Measurements from ENCODE around the gene RTL1. TPM values are rescaled to one million over a fixed set of nuclear protein-coding genes. Genes with fewer than 3 reads are reported as not detected.

Gene RTL1
- total and polyA plus RNA-seq, 2 of the 8 experiments (the other 6 are each of a cell fraction or from before 2014, with no cell fraction given): not detected

- Histone ChIP-seq H2BK120ac (replicated peaks; ENCODE audit: low read depth, low read length) (no peak overlapping the region), H3K56ac (replicated peaks; ENCODE audit: insufficient read length, low read depth, low read length) (no peak overlapping the region), H3K23me2 (ENCODE audit: low read depth, low read length) (no peaks in the 10 kb centered on the region), H3K4me2 (ENCODE audit: insufficient read depth in 1 of 2, low read depth in 2 of 2, low read length in 2 of 2) (no peak overlapping the region), H4K91ac (replicated peaks; ENCODE audit: insufficient read length, low read length) (no peak overlapping the region), H3K27me3 (replicated peaks in 1 of 4; ENCODE audit: control insufficient read depth in 3 of 4, extremely low read depth in 1 of 4, insufficient read depth in 3 of 4, low read length in 3 of 4) (no peaks in the 10 kb centered on the region), H2BK15ac (ENCODE audit: low read length) (no peak overlapping the region), H4K5ac (ENCODE audit: insufficient read length, low read depth, low read length) (no peak overlapping the region), H3K14ac (ENCODE audit: insufficient read length) (no peak overlapping the region), H3K23ac (ENCODE audit: insufficient read length) (no peak overlapping the region), H2BK20ac (ENCODE audit: low read length) (no peak overlapping the region), H2AFZ (ENCODE audit: low read length) (no peak overlapping the region), H3K27ac (ENCODE audit: low read depth, low read length) (no peak overlapping the region), H3K9me3 (ENCODE audit: insufficient read depth in 2 of 2, low read depth in 1 of 2, low read length in 1 of 2) (0 out of 4 replicates have a peak, but pooled peaks cover 0 to 4% of the 10 kb centered on the region in 2 experiments), H2BK5ac (ENCODE audit: low read depth, low read length) (no peak overlapping the region), H2BK12ac (ENCODE audit: low read depth, low read length) (no peak overlapping the region), H3K79me1 (ENCODE audit: low read depth, low read length) (no peaks in the 10 kb centered on the region), H3K4me3 (ENCODE audit: extremely low read depth in 1 of 4, insufficient read depth in 2 of 4, low read depth in 3 of 4, low read length in 4 of 4) (no peak overlapping the region), H3K4me1 (replicated peaks in 1 of 4; ENCODE audit: control insufficient read depth in 3 of 4, insufficient read depth in 4 of 4, low read length in 3 of 4) (peaks cover 0 to 5% (median 0%) of the 10 kb centered on the region in 4 experiments; a peak in 1 of 7 replicates), H4K20me1 (replicated peaks in 1 of 2; ENCODE audit: control insufficient read depth in 1 of 2, insufficient read depth in 2 of 2, low read length in 2 of 2) (no peaks in the 10 kb centered on the region), H3K18ac (ENCODE audit: extremely low read depth, low read length) (no peak overlapping the region), H4K8ac (ENCODE audit: extremely low read depth, insufficient read depth, low read length) (no peak overlapping the region), H3K36me3 (ENCODE audit: control insufficient read depth in 2 of 4, insufficient read depth in 4 of 4, low read length in 3 of 4) (no peaks in the 10 kb centered on the region), H3K4ac (replicated peaks; ENCODE audit: insufficient read length, low read depth, low read length) (no peak overlapping the region), H3K79me2 (ENCODE audit: control insufficient read depth in 1 of 2, insufficient read depth in 2 of 2, low read length in 2 of 2) (no peaks in the 10 kb centered on the region), H2AK5ac (ENCODE audit: low read depth, low read length) (no peak overlapping the region), H3K9ac (replicated peaks in 1 of 4; ENCODE audit: extremely low read depth in 1 of 4, low read depth in 3 of 4, low read length in 3 of 4) (no peak overlapping the region)
- CTCF ChIA-PET (ENCODE audit: partially characterized antibody): interaction anchor here (0.6 kb wide), 1 partner anchor 27 kb away, joined by 3 read pairs; no protein-coding TSS in a partner anchor
- TF ChIP-seq RFX5 (IDR thresholded peaks at IDR 0.05; ENCODE audit: borderline replicate concordance, low read depth, low read length) (no peak), ATF2 (IDR thresholded peaks at IDR 0.05; ENCODE audit: low read length) (no peak), CEBPB (IDR thresholded peaks at IDR 0.05; ENCODE audit: low read depth, low read length) (no peak), PHF8 (conservative IDR thresholded peaks at IDR 0.05; ENCODE audit: low read depth, low read length) (no peak), RBBP5 (IDR thresholded peaks at IDR 0.05; ENCODE audit: borderline replicate concordance, low read depth, low read length) (no peak)
- DNase-seq (ENCODE audit: low read depth in 1 of 2, low spot score in 2 of 2) (no peak), FAIRE-seq (no peak)
- POLR2A ChIA-PET (ENCODE audit: partially characterized antibody): no interaction called here
- WGBS, 2 experiments (ENCODE audit: extremely low coverage in 1 of 2, insufficient coverage in 1 of 2, insufficient read length in 1 of 2, insufficient replicate concordance in 2 of 2, low coverage in 1 of 2, low lambda C conversion rate in 2 of 2, missing lambda C conversion rate in 1 of 2): 91% methylated on average over 21 of the region's 21 CpGs; no CpG with 5 or more reads in 1 of the 2 experiments
Measured at GRCh38 chr14:100874411-100875091, 29.0 kb downstream of the RTL1 start.

Data from H1 (cell line).